Measurements from ENCODE around the gene PPP1R12B.

The PPP1R12B gene

GRCh38 chr1:202639500-202639899 is 291.0 kb downstream of the PPP1R12B start:
- CTCF ChIA-PET = no interaction called here
- POLR2A ChIA-PET (ENCODE audit: low non-redundant PET) = no interaction called here
- no peak overlapping the region for H3K27ac ChIP-seq
- TF ChIP-seq CTCF (conservative IDR thresholded peaks at IDR 0.05; ENCODE audit: low read depth) = no peak
- no peak for DNase-seq (ENCODE audit: low spot score)

- TF ChIP-seq CTCF (conservative IDR thresholded peaks at IDR 0.05; ENCODE audit: low read depth) = no peak
- H3K27ac ChIP-seq = no peak overlapping the region
- no peak for DNase-seq (ENCODE audit: low spot score)
- ChIA-PET CTCF (interaction anchor here (0.5 kb wide), 1 partner anchor 300 kb away, joined by 4 read pairs; no protein-coding TSS in a partner anchor), POLR2A (ENCODE audit: low non-redundant PET) (no interaction called here)
Observed at GRCh38 chr1:202642212-202642611, 293.7 kb downstream of the PPP1R12B start.
